ENCODE measurements around the gene KIRREL3. TPM values are rescaled to one million over a fixed set of nuclear protein-coding genes. Genes with fewer than 3 reads are reported as not detected.

KIRREL3 gene
- total RNA-seq, 1 donor from 2014 or later, result not detected

GRCh38 chr11:126939552-126939951, 61.0 kb downstream of the KIRREL3 start:
- FAIRE-seq (no peak), DNase-seq (ENCODE audit: low read depth) (no peak)
- no peaks in the 10 kb centered on the region for H3K27me3 ChIP-seq (ENCODE audit: control insufficient read depth, insufficient read depth, low read length)
- no peak overlapping the region for H3K4me3 ChIP-seq (ENCODE audit: low read depth, low read length)
- no peak for TF ChIP-seq CTCF (IDR thresholded peaks at IDR 0.05; ENCODE audit: insufficient read depth, low read length, severe bottlenecking)
- H3K36me3 ChIP-seq (ENCODE audit: control insufficient read depth, insufficient read depth, low read length), result no peaks in the 10 kb centered on the region

GRCh38 chr11:126938718-126939117, 61.9 kb downstream of the KIRREL3 start:
- Histone ChIP-seq H3K4me3 (ENCODE audit: low read depth, low read length) (no peak overlapping the region), H3K36me3 (ENCODE audit: control insufficient read depth, insufficient read depth, low read length) (no peaks in the 10 kb centered on the region), H3K27me3 (ENCODE audit: control insufficient read depth, insufficient read depth, low read length) (no peaks in the 10 kb centered on the region)
- no peak for TF ChIP-seq CTCF (IDR thresholded peaks at IDR 0.05; ENCODE audit: insufficient read depth, low read length, severe bottlenecking)
- no peak for DNase-seq (ENCODE audit: low read depth)
- no peak for FAIRE-seq

- DNase-seq (ENCODE audit: low read depth), result no peak
- TF ChIP-seq CTCF (IDR thresholded peaks at IDR 0.05; ENCODE audit: insufficient read depth, low read length, severe bottlenecking), result no peak
- no peaks in the 10 kb centered on the region for H3K27me3 ChIP-seq (ENCODE audit: control insufficient read depth, insufficient read depth, low read length)
- H3K36me3 ChIP-seq (ENCODE audit: control insufficient read depth, insufficient read depth, low read length), result no peaks in the 10 kb centered on the region
- no peak overlapping the region for H3K4me3 ChIP-seq (ENCODE audit: low read depth, low read length)
- no peak for FAIRE-seq
Measured at GRCh38 chr11:126930091-126930841, 70.3 kb downstream of the KIRREL3 start.

GRCh38 chr11:126929179-126930061, 71.2 kb downstream of the KIRREL3 start:
- Histone ChIP-seq H3K36me3 (ENCODE audit: control insufficient read depth, insufficient read depth, low read length) (no peaks in the 10 kb centered on the region), H3K4me3 (ENCODE audit: low read depth, low read length) (no peak overlapping the region), H3K27me3 (ENCODE audit: control insufficient read depth, insufficient read depth, low read length) (no peaks in the 10 kb centered on the region)
- peak; percentile 23 for DNase-seq (ENCODE audit: low read depth)
- no peak for TF ChIP-seq CTCF (IDR thresholded peaks at IDR 0.05; ENCODE audit: insufficient read depth, low read length, severe bottlenecking)
- no peak for FAIRE-seq

GRCh38 chr11:126927623-126928022, 72.9 kb downstream of the KIRREL3 start:
- no peak for FAIRE-seq

More at GRCh38 chr11:126927623-126928022, 72.9 kb downstream of the KIRREL3 start:
- no peaks in the 10 kb centered on the region for H3K36me3 ChIP-seq (ENCODE audit: control insufficient read depth, insufficient read depth, low read length)
- TF ChIP-seq CTCF (IDR thresholded peaks at IDR 0.05; ENCODE audit: insufficient read depth, low read length, severe bottlenecking), result no peak
- no peak overlapping the region for H3K4me3 ChIP-seq (ENCODE audit: low read depth, low read length)
- DNase-seq (ENCODE audit: low read depth), result no peak
- no peaks in the 10 kb centered on the region for H3K27me3 ChIP-seq (ENCODE audit: control insufficient read depth, insufficient read depth, low read length)

All from bronchial epithelial cell (primary cell).